ENCODE results near the gene TMTC1.
A peak's percentile ranks its signal among the peaks of the same experiment; 100 is the strongest.

Gene TMTC1

DNA sequence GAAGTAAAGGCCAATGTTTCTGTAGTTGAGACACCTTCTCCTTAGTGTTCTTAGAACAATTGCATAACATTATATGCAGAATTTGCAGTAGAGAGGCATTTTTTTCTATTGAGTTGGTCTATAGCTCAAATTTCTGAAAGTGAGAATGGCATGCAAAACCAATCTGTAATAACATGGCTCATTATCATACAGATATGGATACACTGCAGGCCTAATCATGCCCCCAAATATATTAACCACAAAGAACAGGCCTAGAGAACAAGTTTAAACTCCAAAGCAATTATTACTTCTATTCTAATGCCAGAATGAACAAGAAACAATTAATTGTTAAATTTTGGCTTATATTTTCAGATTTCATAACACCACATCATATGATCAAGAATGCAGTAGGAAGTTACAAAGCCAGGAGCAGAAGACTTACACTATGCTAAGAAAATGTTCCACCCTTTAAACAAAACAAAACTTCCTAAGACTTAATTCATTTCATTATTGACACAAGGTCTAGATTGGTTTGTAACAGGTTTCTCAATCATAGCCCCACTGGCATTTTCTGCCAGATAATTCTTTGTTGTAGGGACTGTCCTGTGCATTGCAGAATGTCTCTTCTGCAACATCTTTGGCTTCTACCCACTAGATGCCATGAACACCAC lies 26.9 kb downstream of the TMTC1 start:
- H3K27me3 ChIP-seq (ENCODE audit: control insufficient read depth, insufficient read depth, low read length) = no peaks in the 10 kb centered on the region
- no peak overlapping the region for H3K9ac ChIP-seq (ENCODE audit: low read depth, low read length)
- no peak overlapping the region for H3K27ac ChIP-seq (ENCODE audit: low read depth, low read length)
- peaks cover 26% of the 10 kb centered on the region for H3K36me3 ChIP-seq (ENCODE audit: control insufficient read depth, insufficient read depth, low read length)
- H3K4me3 ChIP-seq (ENCODE audit: low read depth, low read length) = no peak overlapping the region
- peaks cover 7% of the 10 kb centered on the region for H3K4me1 ChIP-seq (ENCODE audit: control insufficient read depth, insufficient read depth, low read length)
- 0 out of 2 replicates have a peak, but pooled peaks cover 7% of the 10 kb centered on the region for H3K9me3 ChIP-seq (ENCODE audit: control insufficient read depth, insufficient read depth, low read length)

DNA sequence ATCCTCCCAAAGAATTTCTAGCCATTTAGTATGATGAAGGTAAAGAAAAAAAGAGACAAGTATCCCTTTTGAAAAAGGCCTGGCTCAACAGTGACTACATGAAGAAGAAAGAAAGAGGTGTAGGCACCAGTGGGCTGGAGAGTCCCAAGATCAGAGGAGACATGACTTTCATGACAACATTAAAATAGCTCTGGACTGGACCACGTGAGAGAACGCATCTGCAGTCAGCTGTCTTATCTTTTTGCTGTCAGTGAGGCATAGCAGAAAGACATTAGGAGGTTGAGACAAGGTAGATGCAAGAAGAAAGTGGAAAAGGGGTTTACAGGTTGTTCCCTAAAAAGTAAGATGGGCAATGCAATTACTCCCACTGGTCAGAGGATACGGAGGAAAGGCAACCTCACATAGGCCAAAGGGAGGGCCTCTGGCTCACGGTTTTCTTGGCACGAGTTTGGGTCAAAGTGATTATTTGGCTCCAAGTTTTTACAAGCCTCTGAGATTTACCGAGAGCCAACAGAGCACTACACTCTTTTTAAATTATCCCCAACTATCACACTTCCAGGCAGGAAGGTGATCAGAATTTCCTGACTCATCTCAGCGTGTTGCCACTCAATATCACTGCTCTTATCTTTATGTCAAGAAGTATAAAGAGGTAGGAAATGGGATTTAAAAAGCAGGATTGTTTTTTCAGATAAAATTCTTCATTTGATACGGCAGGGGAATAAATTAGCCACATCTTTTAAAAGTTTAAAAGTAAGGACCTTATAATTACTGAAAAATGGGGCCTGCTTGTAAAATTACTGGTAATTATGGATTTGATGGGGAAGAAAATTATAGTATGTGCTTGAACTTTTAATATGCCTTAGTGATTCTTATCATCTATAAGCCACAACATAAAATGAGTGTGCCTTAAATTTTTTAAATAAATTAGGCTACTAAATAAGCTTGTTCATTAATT lies 29.2 kb downstream of the TMTC1 start:
- H3K4me1 ChIP-seq (ENCODE audit: control insufficient read depth, insufficient read depth, low read length) = peaks cover 18% of the 10 kb centered on the region
- no peak overlapping the region for H3K27ac ChIP-seq (ENCODE audit: low read depth, low read length)
- no peak overlapping the region for H3K4me3 ChIP-seq (ENCODE audit: low read depth, low read length)
- H3K9me3 ChIP-seq (ENCODE audit: control insufficient read depth, insufficient read depth, low read length) = 0 out of 2 replicates have a peak, but pooled peaks cover 7% of the 10 kb centered on the region
- H3K9ac ChIP-seq (ENCODE audit: low read depth, low read length) = no peak overlapping the region
- H3K27me3 ChIP-seq (ENCODE audit: control insufficient read depth, insufficient read depth, low read length) = no peaks in the 10 kb centered on the region
- H3K36me3 ChIP-seq (ENCODE audit: control insufficient read depth, insufficient read depth, low read length) = peaks cover 27% of the 10 kb centered on the region

DNA sequence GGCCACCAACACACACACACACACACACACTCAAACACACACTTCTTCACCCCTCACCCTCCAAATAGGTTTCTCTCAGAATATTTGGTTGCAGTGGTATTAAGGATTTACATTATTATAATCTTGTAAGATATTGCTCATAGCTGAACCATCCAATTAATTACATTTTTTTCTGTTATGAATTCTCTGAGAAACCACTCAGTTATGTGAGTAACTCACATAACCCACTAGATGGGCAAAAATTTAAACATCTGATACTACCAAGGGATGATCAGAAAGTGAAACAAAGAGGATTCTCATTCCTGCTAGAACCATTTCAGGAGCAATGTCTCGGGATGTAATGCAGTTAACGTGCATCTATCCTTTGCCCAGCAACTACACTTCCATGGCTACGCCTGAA lies 31.6 kb downstream of the TMTC1 start:
- Histone ChIP-seq H3K9ac (ENCODE audit: low read depth, low read length) (no peak overlapping the region), H3K36me3 (ENCODE audit: control insufficient read depth, insufficient read depth, low read length) (peaks cover 22% of the 10 kb centered on the region), H3K4me3 (ENCODE audit: low read depth, low read length) (no peak overlapping the region), H3K27me3 (ENCODE audit: control insufficient read depth, insufficient read depth, low read length) (no peaks in the 10 kb centered on the region), H3K4me1 (ENCODE audit: control insufficient read depth, insufficient read depth, low read length) (peaks cover 18% of the 10 kb centered on the region), H3K9me3 (ENCODE audit: control insufficient read depth, insufficient read depth, low read length) (no peaks in the 10 kb centered on the region), H3K27ac (ENCODE audit: low read depth, low read length) (no peak overlapping the region)

DNA sequence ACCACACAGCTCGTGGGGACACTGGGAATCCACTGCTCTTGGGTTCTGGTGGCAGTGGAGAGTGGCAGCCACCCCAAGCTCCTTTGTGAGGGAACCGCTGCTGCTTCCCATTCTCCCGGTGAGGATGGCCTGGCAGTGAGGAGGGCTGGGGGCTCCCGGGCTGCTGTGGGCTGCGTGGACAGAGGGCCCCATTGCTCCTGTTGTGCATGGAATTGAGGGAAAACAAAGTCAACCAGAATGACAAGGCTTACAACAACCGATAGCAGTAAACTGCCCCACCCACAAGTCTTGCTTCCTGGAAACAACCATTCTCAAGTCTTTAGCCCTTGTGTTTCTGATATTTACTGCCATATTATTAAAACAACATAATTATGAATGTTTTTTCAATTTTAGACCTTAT lies 32.1 kb downstream of the TMTC1 start:
- Histone ChIP-seq H3K36me3 (ENCODE audit: control insufficient read depth, insufficient read depth, low read length) (peaks cover 22% of the 10 kb centered on the region), H3K4me1 (ENCODE audit: control insufficient read depth, insufficient read depth, low read length) (peaks cover 18% of the 10 kb centered on the region), H3K27me3 (ENCODE audit: control insufficient read depth, insufficient read depth, low read length) (no peaks in the 10 kb centered on the region), H3K9ac (ENCODE audit: low read depth, low read length) (no peak overlapping the region), H3K9me3 (ENCODE audit: control insufficient read depth, insufficient read depth, low read length) (no peaks in the 10 kb centered on the region), H3K27ac (ENCODE audit: low read depth, low read length) (no peak overlapping the region), H3K4me3 (ENCODE audit: low read depth, low read length) (no peak overlapping the region)

DNA sequence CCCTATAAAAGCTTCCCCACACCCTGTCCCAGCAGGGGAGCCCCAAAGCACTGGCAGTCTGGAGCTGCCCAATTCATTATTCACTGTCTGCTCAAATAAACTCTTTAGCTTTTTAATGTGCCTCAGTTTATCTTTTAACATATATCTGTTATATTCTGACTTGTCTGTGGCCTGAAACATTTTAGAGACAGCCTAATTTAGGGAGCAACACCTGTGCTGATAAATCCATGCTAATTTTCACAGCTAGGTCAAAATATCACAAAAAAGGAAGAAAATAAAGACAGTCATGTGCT lies 32.9 kb downstream of the TMTC1 start:
- Histone ChIP-seq H3K36me3 (ENCODE audit: control insufficient read depth, insufficient read depth, low read length) (peaks cover 22% of the 10 kb centered on the region), H3K4me1 (ENCODE audit: control insufficient read depth, insufficient read depth, low read length) (peaks cover 18% of the 10 kb centered on the region), H3K27me3 (ENCODE audit: control insufficient read depth, insufficient read depth, low read length) (no peaks in the 10 kb centered on the region), H3K9me3 (ENCODE audit: control insufficient read depth, insufficient read depth, low read length) (no peaks in the 10 kb centered on the region), H3K4me3 (ENCODE audit: low read depth, low read length) (no peak overlapping the region), H3K27ac (ENCODE audit: low read depth, low read length) (no peak overlapping the region), H3K9ac (ENCODE audit: low read depth, low read length) (no peak overlapping the region)

DNA sequence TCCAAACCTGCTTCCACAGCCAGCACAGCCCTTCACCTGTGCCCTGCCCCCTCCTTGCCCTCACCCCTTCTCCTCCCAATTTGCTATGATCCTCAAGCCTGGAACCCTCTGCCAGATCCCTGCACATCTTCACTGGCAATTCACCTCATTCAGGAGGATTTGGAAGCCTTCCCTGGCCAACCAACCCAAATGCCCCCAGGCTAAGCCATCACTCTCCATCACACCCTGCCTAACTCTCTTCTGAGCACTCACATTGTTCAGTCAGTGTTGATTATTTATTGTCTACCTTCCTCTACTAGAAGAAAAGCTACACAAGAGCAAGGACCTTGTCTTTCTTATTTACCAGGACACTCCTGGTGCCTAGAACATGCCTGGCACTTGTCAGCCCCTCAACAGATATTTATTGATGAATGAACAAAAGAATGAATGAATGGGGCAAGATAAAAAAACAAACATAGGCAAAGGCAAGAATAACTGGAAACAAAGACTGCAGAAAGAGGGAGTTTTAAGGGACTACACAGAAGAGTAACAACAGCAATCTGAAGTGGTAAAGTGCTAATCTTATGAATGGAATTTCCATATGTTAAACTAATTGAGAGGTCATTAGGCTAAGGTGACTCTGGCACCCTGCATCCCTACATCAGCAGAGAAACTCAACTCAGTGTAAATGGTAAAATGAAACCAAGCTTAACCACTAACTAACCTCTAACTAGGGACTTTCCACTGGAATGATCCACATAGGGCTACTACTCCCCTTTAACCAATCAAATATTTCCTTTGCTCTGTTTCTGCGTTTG lies 33.4 kb downstream of the TMTC1 start:
- Histone ChIP-seq H3K9me3 (ENCODE audit: control insufficient read depth, insufficient read depth, low read length) (no peaks in the 10 kb centered on the region), H3K27me3 (ENCODE audit: control insufficient read depth, insufficient read depth, low read length) (no peaks in the 10 kb centered on the region), H3K4me3 (ENCODE audit: low read depth, low read length) (no peak overlapping the region), H3K9ac (ENCODE audit: low read depth, low read length) (no peak overlapping the region), H3K36me3 (ENCODE audit: control insufficient read depth, insufficient read depth, low read length) (peaks cover 22% of the 10 kb centered on the region), H3K4me1 (ENCODE audit: control insufficient read depth, insufficient read depth, low read length) (peaks cover 14% of the 10 kb centered on the region), H3K27ac (ENCODE audit: low read depth, low read length) (no peak overlapping the region)

DNA sequence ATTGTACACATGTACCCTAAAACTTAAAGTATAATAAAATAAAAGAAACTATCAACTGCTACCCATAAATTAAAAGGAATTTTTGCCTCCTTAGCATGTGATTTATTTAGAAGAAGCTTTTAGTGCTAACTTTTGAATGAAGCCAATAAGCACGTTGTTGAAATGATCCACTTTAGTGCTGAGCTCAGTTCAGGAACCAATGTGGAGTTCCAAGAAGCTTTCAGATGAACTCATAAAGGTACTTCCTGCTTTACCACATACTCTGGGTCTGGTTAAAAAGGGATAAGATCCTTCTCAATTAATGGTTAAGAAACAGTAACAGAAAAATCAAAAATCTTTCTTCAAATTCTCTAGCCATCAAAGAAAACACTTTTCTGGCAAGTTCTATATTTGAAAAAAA lies 39.4 kb downstream of the TMTC1 start:
- Histone ChIP-seq H3K36me3 (ENCODE audit: control insufficient read depth, insufficient read depth, low read length) (no peaks in the 10 kb centered on the region; the same call in 1 of the 2 replicates), H3K4me3 (ENCODE audit: low read depth, low read length) (no peak overlapping the region), H3K4me1 (ENCODE audit: control insufficient read depth, insufficient read depth, low read length) (peaks cover 20% of the 10 kb centered on the region), H3K27ac (ENCODE audit: low read depth, low read length) (no peak overlapping the region), H3K27me3 (ENCODE audit: control insufficient read depth, insufficient read depth, low read length) (no peaks in the 10 kb centered on the region), H3K9me3 (ENCODE audit: control insufficient read depth, insufficient read depth, low read length) (no peaks in the 10 kb centered on the region), H3K9ac (ENCODE audit: low read depth, low read length) (no peak overlapping the region)

DNA sequence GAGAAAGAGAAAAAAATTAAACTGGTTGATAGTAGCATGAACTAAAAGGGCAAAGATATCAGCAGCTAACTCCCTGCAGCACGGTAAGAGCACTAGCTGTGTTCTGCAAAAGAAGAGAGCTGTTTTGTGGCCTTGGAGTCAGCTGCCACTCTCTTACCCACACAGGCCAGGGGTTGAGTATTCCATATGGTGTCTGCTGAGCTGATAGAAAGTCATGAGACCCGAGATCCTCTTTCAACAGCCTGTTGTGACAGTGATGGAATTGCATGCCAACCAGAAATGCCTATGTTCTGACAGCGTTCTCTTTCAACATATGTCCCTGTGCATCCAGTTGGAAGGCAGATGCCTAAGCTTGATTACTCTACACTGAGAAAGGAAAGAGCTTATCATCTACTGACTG lies 39.9 kb downstream of the TMTC1 start:
- Histone ChIP-seq H3K36me3 (ENCODE audit: control insufficient read depth, insufficient read depth, low read length) (no peaks in the 10 kb centered on the region), H3K4me3 (ENCODE audit: low read depth, low read length) (no peak overlapping the region), H3K27me3 (ENCODE audit: control insufficient read depth, insufficient read depth, low read length) (no peaks in the 10 kb centered on the region), H3K4me1 (ENCODE audit: control insufficient read depth, insufficient read depth, low read length) (peaks cover 20% of the 10 kb centered on the region), H3K9ac (ENCODE audit: low read depth, low read length) (no peak overlapping the region), H3K27ac (ENCODE audit: low read depth, low read length) (no peak overlapping the region), H3K9me3 (ENCODE audit: control insufficient read depth, insufficient read depth, low read length) (no peaks in the 10 kb centered on the region)

DNA sequence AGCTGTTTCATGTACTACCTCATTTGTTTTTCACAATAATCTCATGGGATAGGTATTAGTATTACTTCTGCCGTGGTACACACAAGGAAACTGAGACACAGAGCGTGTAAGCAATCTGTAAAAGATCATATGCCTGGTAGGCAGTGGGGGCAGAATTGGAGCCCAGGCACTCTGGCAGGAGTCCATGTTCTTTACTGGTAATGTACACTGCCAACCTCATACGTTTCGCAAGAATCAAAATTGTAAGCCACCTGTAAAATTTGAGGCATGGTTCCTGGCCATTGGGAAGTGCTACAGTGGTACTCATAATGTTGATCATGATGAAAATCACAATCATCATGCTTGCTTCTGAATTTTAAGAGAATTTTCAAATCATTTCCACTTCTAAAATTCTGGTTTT lies 40.7 kb downstream of the TMTC1 start:
- H3K4me1 ChIP-seq (ENCODE audit: control insufficient read depth, insufficient read depth, low read length) = peaks cover 20% of the 10 kb centered on the region
- H3K9ac ChIP-seq (ENCODE audit: low read depth, low read length) = peak overlapping the region; percentile 25; the same call in 1 of the 2 replicates
- H3K27ac ChIP-seq (ENCODE audit: low read depth, low read length) = no peak overlapping the region

DNA sequence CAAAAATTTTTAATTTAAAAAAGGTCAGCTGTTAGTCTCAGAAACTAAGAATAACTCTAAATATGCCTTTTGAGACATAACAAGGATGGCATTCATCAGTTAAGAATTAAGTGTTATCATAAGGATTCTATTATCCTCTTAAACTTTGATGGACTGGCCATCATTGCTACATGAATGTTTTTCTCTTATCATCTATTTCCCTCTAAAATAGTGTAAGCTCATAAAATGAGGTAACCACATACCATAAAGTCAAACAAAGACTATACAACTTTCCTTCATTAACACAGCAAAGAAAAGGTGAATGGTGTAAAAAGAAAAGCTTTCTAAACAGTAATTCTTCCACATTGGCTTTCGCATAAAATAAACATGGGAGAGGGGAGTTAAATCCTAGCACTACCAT lies 41.1 kb downstream of the TMTC1 start:
- Histone ChIP-seq H3K27me3 (ENCODE audit: control insufficient read depth, insufficient read depth, low read length) (no peaks in the 10 kb centered on the region), H3K36me3 (ENCODE audit: control insufficient read depth, insufficient read depth, low read length) (no peaks in the 10 kb centered on the region), H3K4me3 (ENCODE audit: low read depth, low read length) (no peak overlapping the region), H3K9me3 (ENCODE audit: control insufficient read depth, insufficient read depth, low read length) (no peaks in the 10 kb centered on the region), H3K9ac (ENCODE audit: low read depth, low read length) (peak overlapping the region; percentile 25; the same call in 1 of the 2 replicates), H3K4me1 (ENCODE audit: control insufficient read depth, insufficient read depth, low read length) (peaks cover 20% of the 10 kb centered on the region), H3K27ac (ENCODE audit: low read depth, low read length) (no peak overlapping the region)

More for the DNA sequence above, 40.7 kb downstream of the TMTC1 start:
- H3K36me3 ChIP-seq (ENCODE audit: control insufficient read depth, insufficient read depth, low read length) = no peaks in the 10 kb centered on the region
- H3K27me3 ChIP-seq (ENCODE audit: control insufficient read depth, insufficient read depth, low read length) = no peaks in the 10 kb centered on the region
- H3K4me3 ChIP-seq (ENCODE audit: low read depth, low read length) = no peak overlapping the region
- no peaks in the 10 kb centered on the region for H3K9me3 ChIP-seq (ENCODE audit: control insufficient read depth, insufficient read depth, low read length)

All from HUES48 (cell line).